A673 (cell line): ENCODE results near the gene XPNPEP3.

Source experiments
- EZH2 ChIP-seq: fragments of 200-600 bp; sonication (generic); IDR thresholded peaks from 2 replicates; pipeline ENCODE4 v1.6.1; 2017; ENCODE audit warnings: borderline replicate concordance, low read depth, mild to moderate bottlenecking, mixed read lengths, antibody characterized with exemption, low read length; ENCODE audit not compliant: poor library complexity, severe bottlenecking
- TF ChIP-seq, protein P1 (sequence below): fragments of 300-800, 200-600 bp; sonication (generic); conservative IDR thresholded peaks from 2 replicates; pipeline ENCODE4 v1.5.1; 2017; ENCODE audit warnings: low read depth, mild to moderate bottlenecking, antibody characterized with exemption, low read length, moderate library complexity, mixed read lengths

DNA sequence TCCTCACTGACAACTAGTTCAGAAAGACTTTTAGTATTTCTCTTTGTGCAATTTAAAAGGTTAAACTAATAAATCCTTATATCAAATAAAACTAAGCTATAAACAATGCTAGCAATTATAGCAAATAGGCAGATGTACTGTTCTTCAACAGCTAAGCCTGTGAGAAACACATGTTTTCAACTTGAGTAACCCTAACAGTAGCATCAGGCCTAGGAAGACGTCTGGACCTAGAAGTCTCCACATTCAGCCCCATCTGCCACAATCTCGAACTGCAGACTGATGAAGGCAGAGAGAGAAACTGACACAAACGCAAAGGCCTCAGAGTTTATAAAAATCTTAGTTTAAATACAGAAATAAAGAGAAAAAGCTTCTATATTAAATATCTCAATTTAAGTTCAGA, 3.0 kb upstream of the XPNPEP3 start:
- TF ChIP-seq, protein P1, sequence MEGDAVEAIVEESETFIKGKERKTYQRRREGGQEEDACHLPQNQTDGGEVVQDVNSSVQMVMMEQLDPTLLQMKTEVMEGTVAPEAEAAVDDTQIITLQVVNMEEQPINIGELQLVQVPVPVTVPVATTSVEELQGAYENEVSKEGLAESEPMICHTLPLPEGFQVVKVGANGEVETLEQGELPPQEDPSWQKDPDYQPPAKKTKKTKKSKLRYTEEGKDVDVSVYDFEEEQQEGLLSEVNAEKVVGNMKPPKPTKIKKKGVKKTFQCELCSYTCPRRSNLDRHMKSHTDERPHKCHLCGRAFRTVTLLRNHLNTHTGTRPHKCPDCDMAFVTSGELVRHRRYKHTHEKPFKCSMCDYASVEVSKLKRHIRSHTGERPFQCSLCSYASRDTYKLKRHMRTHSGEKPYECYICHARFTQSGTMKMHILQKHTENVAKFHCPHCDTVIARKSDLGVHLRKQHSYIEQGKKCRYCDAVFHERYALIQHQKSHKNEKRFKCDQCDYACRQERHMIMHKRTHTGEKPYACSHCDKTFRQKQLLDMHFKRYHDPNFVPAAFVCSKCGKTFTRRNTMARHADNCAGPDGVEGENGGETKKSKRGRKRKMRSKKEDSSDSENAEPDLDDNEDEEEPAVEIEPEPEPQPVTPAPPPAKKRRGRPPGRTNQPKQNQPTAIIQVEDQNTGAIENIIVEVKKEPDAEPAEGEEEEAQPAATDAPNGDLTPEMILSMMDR, result no peak
- TF ChIP-seq EZH2, result no peak
